Measurements from ENCODE around the gene OCIAD1.

The OCIAD1 gene

DNA sequence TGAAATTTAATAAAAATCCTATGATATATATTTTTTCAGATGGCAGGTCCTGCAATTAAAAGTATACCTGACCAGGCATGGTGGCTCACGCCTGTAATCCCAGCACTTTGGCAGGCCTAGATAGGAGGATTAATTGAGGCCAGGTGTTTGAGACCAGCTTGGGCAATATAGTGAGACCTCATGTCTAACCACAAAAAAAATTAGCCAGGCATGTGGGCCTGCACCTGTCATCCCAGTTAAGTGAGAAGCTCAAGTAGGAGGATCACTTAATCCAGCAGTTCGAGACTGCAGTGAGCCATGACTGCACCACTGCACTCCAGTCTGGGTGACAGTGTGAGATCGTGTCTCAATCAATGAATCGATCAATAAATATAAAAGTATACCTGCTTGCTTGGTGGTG, 73.2 kb downstream of the OCIAD1 start:
- Histone ChIP-seq H3K36me3 (replicated peaks) (no peaks in the 10 kb centered on the region), H3K4me3 (ENCODE audit: low read depth, low read length) (no peak overlapping the region), H3K27ac (no peak overlapping the region), H3K27me3 (replicated peaks) (no peaks in the 10 kb centered on the region)
- in situ Hi-C loops (cut with HindIII; ENCODE audit: low pct_ligation_motif_present, low sequenced_read_pairs): no loop called here
- no peak for TF ChIP-seq CTCF (IDR thresholded peaks at IDR 0.05; ENCODE audit: low read depth, low read length, missing control alignments)
- no peak for DNase-seq

GRCh38 chr4:48904541-48905142, 73.8 kb downstream of the OCIAD1 start:
- DNase-seq: peak; percentile 37
- peak overlapping the region; percentile 56 for H3K27ac ChIP-seq
- no peak for TF ChIP-seq CTCF (IDR thresholded peaks at IDR 0.05; ENCODE audit: low read depth, low read length, missing control alignments)
- H3K36me3 ChIP-seq (replicated peaks): no peaks in the 10 kb centered on the region
- in situ Hi-C loops (cut with HindIII; ENCODE audit: low pct_ligation_motif_present, low sequenced_read_pairs): no loop called here
- H3K27me3 ChIP-seq (replicated peaks): no peaks in the 10 kb centered on the region
- no peak overlapping the region for H3K4me3 ChIP-seq (ENCODE audit: low read depth, low read length)

GRCh38 chr4:48905363-48906015, 74.6 kb downstream of the OCIAD1 start:
- in situ Hi-C loops (cut with HindIII; ENCODE audit: low pct_ligation_motif_present, low sequenced_read_pairs): no loop called here

DNA sequence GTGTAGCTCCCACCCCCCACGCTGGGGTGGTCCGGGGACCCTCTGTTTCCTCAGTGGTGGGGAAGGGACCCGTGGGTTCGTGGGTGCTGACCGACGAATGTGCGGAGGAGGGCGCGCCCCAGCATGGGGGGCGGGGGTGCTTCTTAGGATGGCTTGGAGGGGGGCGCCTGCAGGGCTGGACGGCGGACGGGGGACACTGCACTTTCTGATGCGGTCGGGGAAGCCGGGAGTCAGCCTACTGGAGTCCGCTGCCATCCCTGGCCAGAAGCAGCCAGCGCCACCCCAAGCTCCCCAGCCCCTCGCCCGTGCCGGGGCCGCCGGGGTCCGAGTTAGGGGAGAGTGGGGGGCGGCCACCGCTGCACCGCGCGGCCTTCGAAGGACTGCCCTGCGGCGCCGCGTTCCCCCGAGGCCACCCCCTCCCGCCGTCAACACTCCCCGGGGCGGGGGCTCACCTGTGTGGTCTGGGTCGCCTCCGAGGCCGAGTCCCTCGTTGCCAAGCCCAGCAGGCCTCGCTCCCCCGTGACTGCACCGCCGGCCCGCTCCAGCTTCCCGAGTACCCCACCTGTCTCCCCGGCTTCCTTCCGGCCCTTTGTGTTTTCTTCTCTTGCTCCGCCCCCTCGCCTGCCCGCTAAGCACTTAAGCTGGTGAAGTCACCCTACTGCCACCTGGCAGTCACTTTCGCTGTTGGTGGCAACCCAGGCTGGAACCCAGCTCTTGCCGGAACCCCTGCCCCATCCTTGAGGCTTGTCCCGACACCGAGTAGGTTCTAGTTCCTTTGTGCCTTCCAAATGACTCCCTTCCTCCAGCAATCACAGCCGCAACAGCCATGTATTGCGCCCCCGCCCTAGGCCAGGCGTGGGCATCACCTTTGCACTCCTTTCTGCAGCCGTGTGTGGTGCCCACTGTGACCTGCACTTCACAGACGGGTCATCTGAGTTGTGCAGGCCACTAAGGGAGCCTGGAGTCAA, 75.6 kb downstream of the OCIAD1 start, which contains the start of gene OCIAD2:
Gene OCIAD2, minus strand, starts transcription at position 569 of the 968 bp plus-strand sequence. CDS start 2,225 bp downstream, outside the sequence.
- in situ Hi-C loops (cut with HindIII; ENCODE audit: low pct_ligation_motif_present, low sequenced_read_pairs): no loop called here

More at GRCh38 chr4:48905363-48906015, 74.6 kb downstream of the OCIAD1 start:
- Histone ChIP-seq H3K4me3 (ENCODE audit: low read depth, low read length) (peak overlapping the region; percentile 66), H3K27me3 (replicated peaks) (no peaks in the 10 kb centered on the region), H3K27ac (peak overlapping the region; percentile 56), H3K36me3 (replicated peaks) (no peaks in the 10 kb centered on the region)
- DNase-seq: peak; percentile 52
- peak; percentile 51 for TF ChIP-seq CTCF (IDR thresholded peaks at IDR 0.05; ENCODE audit: low read depth, low read length, missing control alignments)

More for the DNA sequence above, 75.6 kb downstream of the OCIAD1 start, which contains the start of gene OCIAD2:
- no peaks in the 10 kb centered on the region for H3K36me3 ChIP-seq (replicated peaks)
- DNase-seq: no peak
- H3K4me3 ChIP-seq (ENCODE audit: low read depth, low read length): peak within 1 kb of the TSS; percentile 66
- no peaks in the 10 kb centered on the region for H3K27me3 ChIP-seq (replicated peaks)
- no peak within 1 kb of the TSS for H3K27ac ChIP-seq
- TF ChIP-seq CTCF (IDR thresholded peaks at IDR 0.05; ENCODE audit: low read depth, low read length, missing control alignments): no peak
